ENCODE measurements around the gene RNF26.

The RNF26 gene

GRCh38 chr11:119355091-119355843 lies 20.9 kb downstream of the RNF26 start:
- no peak for DNase-seq

DNA sequence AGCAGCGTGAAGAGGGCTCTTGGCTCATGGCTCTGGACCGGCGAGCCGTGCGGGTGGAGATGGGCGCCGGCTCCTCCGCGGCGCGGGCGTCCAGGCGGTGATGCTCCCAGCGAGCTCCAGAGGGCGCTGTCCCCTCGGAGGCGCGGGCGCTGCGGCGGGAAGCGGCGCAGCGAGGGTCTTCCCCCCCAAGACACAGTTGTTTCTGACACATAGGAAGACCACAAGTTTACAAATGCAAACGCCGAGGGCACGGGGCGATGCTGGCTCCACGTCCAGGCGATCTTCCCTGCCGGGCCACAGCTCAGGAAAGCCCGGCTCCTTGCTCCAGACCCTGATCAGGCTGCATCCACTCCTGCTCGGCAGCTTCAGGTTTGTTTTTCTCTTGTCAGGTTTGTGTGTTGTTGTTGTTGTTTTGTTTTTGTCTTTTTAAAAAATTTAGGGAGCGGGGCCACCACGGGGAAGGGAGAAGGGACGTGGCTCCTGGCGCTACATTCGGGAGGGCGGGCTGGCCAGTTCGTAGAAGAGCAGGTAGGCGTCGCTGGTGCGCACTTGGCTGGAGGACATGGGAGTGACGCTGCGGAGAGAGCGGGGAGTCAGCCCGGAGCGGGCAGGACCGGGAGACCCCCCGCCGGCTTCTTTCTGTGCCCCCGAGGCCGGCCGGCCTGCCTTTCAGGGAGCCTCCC lies 22.2 kb downstream of the RNF26 start:
- DNase-seq: peak; percentile 81

DNA sequence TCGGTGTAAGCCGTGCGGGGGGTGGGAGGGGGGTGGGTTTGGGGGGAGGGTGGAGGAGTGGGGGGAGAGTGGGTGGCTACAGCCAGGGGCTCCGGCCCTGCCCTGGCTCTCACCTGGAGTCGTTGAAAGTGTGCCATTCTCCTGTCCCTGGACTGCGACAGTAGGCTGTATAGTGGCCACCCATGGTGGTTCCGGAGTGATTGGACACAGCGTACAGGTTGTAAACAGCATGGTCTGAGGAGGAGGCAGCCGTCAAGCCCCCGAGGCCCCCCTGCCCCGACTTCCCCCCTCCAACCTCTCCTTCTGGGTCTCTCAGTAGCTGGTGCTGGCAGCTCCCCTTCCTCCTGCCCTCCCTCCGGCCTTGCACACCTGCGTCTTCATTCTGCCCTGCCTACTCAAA lies 22.7 kb downstream of the RNF26 start:
- DNase-seq: no peak

GRCh38 chr11:119359365-119360214 lies 25.3 kb downstream of the RNF26 start:
- no peak for DNase-seq

- no peak for DNase-seq
These were observed 26.9 kb downstream of the RNF26 start for GRCh38 chr11:119361056-119361787.

GRCh38 chr11:119361941-119362725 lies 27.8 kb downstream of the RNF26 start:
- no peak for DNase-seq

- no peak for DNase-seq
These were observed 28.4 kb downstream of the RNF26 start for GRCh38 chr11:119362741-119363080.

- no peak for DNase-seq
These were observed 28.9 kb downstream of the RNF26 start for GRCh38 chr11:119363081-119363850.

- DNase-seq: peak; percentile 68
These were observed 29.7 kb downstream of the RNF26 start for GRCh38 chr11:119363851-119364590.

DNA sequence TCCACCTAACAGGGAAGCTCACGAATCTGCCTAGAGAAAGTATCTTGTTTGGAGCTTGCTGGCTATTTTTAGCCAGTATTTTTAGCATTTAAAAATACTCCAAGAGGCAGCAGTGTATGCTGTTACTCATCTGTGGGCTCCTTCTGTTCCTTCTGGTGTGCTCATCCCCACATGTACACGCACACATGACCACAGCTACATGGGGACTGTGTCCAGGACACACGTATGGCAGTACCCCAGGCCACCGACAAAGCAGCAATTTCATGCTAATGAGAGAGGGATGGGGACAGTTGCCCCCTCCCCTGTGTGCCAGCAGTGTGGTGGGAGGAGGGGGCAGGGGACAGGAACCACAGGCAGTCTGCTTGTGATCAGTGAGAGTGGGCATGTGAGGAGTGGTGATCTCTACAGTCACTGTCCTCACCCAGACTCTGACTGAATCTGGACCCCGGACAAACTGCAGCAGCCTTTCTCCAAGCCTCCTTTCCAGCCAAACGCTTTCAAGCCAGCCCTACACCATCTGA lies 30.8 kb downstream of the RNF26 start:
- no peak for DNase-seq

DNA sequence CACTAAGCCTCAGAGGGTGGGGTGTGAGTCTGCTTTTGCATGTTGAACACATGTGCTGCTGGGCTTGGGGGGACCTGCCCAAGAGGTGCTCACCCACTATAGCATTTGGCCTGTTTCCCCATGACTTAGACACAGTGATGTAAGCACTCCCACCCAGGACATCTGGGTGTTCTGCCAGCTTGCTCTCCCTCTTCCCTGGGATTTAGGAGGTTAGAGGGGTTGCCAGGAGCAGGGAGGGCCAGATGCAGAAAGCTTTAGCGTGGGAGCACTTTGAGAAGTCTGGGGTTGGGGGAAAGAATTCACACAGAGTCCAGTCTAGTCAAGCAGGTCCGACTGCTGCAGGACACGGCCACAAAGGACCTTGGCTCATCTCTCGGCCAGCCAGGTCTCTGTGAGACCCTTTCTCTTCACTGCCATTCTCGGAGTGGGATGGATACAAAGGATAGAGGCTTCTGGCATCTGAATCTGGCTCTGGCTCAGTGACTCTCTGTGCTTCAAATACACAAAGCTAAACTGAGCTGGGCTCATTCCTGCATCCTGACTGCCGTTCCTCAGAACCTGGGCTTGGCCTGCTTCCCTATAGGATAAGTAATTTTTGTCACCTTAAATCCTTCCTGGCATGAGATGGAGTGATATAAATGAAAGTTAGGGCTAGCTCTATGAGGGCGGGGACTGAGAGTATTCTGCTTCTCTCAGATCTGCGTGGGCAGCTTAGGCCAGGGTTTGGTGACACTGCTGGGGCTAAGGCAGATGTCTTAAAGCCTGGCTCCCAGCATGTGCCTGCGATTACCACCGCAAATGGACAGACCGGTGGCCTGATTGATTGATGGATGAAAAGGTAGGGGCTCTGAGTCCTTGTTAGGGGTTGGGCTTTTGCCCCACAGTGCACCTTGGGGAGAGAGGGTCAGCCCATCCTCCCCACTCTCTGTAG lies 32.6 kb downstream of the RNF26 start:
- no peak for DNase-seq

DNA sequence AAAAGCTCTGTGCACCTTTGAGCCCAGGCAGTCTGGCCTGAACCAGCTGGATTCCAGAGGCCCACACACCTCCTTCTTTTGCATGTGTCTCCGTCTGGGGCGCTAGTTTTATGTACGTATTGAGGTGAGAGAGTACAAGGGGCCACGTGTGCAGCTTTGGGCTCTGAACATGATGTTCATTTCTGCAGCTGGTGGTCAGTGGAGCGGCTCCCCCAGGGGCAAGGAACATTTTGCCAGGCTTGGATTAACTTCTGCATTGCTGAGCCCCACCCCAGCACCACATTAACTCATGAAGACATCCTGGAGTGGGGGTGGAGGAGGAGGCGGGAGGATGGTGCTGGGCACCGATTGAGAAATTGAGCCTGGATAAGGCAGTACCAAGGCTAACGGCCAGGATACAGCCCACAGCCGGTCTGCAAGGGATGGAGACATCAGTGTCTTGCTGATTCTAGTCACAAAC lies 33.4 kb downstream of the RNF26 start:
- DNase-seq: no peak

GRCh38 chr11:119368121-119369034 lies 34.1 kb downstream of the RNF26 start:
- no peak for DNase-seq

- DNase-seq: no peak
These were observed 35.0 kb downstream of the RNF26 start for GRCh38 chr11:119369132-119369925.

DNA sequence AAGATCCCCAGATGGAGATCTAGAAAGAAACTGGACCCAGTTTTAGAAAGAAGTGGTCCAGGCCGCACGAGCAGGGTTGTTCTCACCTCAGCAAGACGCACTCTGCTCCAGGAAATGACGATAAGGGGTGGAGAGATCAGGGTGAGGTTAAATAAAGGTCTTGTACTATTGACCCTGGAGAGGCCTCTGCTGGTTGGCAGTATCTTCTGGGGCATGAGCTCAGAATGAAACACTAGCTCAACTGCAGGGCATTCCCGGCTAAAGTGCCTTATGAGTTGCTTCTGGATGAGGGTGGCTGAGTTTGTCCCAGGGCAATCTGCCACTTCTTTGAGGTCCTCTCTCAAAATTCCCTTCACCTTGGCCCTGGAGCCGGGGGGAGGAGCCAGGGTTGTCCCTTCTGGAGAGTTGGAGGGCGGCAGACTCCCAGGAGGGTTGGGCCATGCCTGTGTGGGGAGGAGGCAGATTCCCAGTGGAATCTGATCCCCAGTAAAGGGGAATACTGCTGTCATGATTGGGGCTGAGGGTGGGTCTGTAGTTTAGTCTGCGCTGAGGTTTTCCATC lies 36.2 kb downstream of the RNF26 start:
- no peak for DNase-seq

DNA sequence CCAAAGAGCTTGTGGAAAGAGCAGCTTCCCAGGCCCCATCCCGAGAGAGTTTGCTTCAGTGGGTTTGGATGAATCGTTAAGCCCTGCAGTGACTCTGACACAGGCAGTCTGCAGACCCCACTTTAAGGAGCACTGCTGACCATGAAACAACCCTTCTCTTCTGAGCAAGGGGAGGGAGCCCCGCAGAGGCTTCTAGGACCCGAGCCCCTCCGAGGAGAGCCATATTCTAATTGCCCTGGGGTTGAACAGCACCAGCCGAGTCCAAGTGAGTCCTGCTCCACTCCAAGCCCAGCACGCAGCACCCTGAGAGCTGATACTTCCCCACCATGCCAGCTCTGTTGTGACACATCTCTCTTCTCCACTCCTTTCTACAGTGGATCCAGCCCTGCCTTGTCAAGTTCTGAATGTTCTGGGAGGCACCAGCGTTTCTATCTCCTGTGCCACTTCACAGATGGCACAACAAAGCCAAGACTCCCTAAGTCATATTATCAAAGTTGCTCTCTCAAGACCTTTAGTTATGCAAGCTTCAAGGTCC lies 36.8 kb downstream of the RNF26 start:
- no peak for DNase-seq
